A549 (cell line): ENCODE measurements around the gene ARTN. TPM values are rescaled to one million over a fixed set of nuclear protein-coding genes. Genes with fewer than 3 reads are reported as not detected.

ENCODE experiments used
- ATAC-seq, 2 experiments: fragments of 200-7000 bp in 1 of 2; fragments of >200 bp in 1 of 2; cut with Nextera tagmentation in 1 of 2; cut with Tn5 transposase in 1 of 2; 3 replicates each; pipeline versions ENCODE4 v1.8.0 to v1.9.1; 2018 to 2020; ENCODE audit warnings: mild to moderate bottlenecking in 1 of 2, moderate library complexity in 1 of 2
- CTCF ChIA-PET: fragments of 300-600 bp; sonication (Branson Sonifier 250); formaldehyde crosslinking; extraction: SDS; loops from one replicate; lab custom pipeline; 2021; ENCODE audit warnings: antibody characterized with exemption, inconsistent platforms; lab: Yijun Ruan, JAX
- POLR2A ChIA-PET: fragments of 350-600 bp; formaldehyde crosslinking; extraction: SDS; loops from one replicate; lab custom pipeline; 2021; ENCODE audit warnings: antibody characterized with exemption, inconsistent platforms; lab: Yijun Ruan, JAX
- DNase-seq, 2 experiments: peaks; one replicate each; pipeline versions ENCODE4 v3.0.0 to v3.0.0-alpha.2; 2011 to 2016; ENCODE audit warnings: low read depth in 1 of 2, low spot score in 1 of 2
- FAIRE-seq: peaks from 2 replicates; lab custom pipeline; 2011; peaks lifted over from hg19 to GRCh38; lab: Jason Lieb, UNC
- H3K27ac ChIP-seq, 2 experiments: fragments of >200 bp; sonication (Bioruptor Twin); formaldehyde crosslinking; 3 replicates each; pipeline ENCODE4 v1.5.1; 2016 to 2017
- H3K4me1 ChIP-seq: fragments of >200 bp; sonication (Bioruptor Twin); formaldehyde crosslinking; 3 replicates; pipeline ENCODE4 v1.6.1; 2016
- H3K4me2 ChIP-seq: fragments of >200 bp; sonication (Bioruptor Twin); formaldehyde crosslinking; 3 replicates; pipeline ENCODE4 v1.6.1; 2016
- H3K4me3 ChIP-seq: fragments of >200 bp; sonication (Bioruptor Twin); formaldehyde crosslinking; 3 replicates; pipeline ENCODE4 v1.5.1; 2016
- H3K9me3 ChIP-seq: fragments of >200 bp; sonication (Bioruptor Twin); formaldehyde crosslinking; 3 replicates; pipeline ENCODE4 v1.6.1; 2016
- ATOH8 ChIP-seq: fragments of 250-450 bp; sonication (Bioruptor Pico); IDR thresholded peaks from 2 replicates; pipeline ENCODE4 v1.5.0; 2020; ENCODE audit warnings: low read depth, mild to moderate bottlenecking, moderate library complexity
- BCL3 ChIP-seq: fragments of >200 bp; sonication (Bioruptor Twin); formaldehyde crosslinking; IDR thresholded peaks from 3 replicates; pipeline ENCODE4 v1.6.1; 2016
- BHLHE40 ChIP-seq: IDR thresholded peaks from 2 replicates; pipeline ENCODE4 v1.6.1; 2012; ENCODE audit warnings: low read depth, low read length, inconsistent platforms
- CBX8 ChIP-seq: fragments of 200-600 bp; sonication (generic); IDR thresholded peaks from 2 replicates; pipeline ENCODE4 v1.6.1; 2016
- CEBPB ChIP-seq, 2 experiments: fragments of >200 bp in 1 of 2; sonication (Bioruptor Twin) in 1 of 2; formaldehyde crosslinking in 1 of 2; IDR thresholded peaks; 2 replicates each; pipeline ENCODE4 v1.6.1; 2012 to 2016
- EHF ChIP-seq: fragments of 250-450 bp; sonication (Bioruptor Pico); IDR thresholded peaks from 2 replicates; pipeline ENCODE4 v1.5.0; 2020; ENCODE audit warnings: mild to moderate bottlenecking
- EHMT2 ChIP-seq: fragments of 200-600 bp; sonication (generic); IDR thresholded peaks from 2 replicates; pipeline ENCODE4 v1.6.1; 2016; ENCODE audit warnings: antibody characterized with exemption, low read depth, mild to moderate bottlenecking, moderate library complexity
- EP300 ChIP-seq, 2 experiments: fragments of >200 bp; sonication (Bioruptor Twin); formaldehyde crosslinking; IDR thresholded peaks; 2 replicates in 1 of 2; 3 replicates in 1 of 2; pipeline ENCODE4 v1.6.1; 2016 to 2017
- ESRRA ChIP-seq: fragments of 150-350 bp; IDR thresholded peaks from 2 replicates; pipeline ENCODE4 v1.6.1; 2014; ENCODE audit warnings: mild to moderate bottlenecking, low read length, borderline replicate concordance
- FOSB ChIP-seq: fragments of 250-450 bp; sonication (Bioruptor Pico); IDR thresholded peaks from 2 replicates; pipeline ENCODE4 v1.5.0; 2020; ENCODE audit warnings: mild to moderate bottlenecking, moderate library complexity
- FOXS1 ChIP-seq: fragments of 250-450 bp; sonication (Bioruptor Pico); IDR thresholded peaks from 2 replicates; pipeline ENCODE4 v1.5.0; 2020; ENCODE audit warnings: mild to moderate bottlenecking, moderate library complexity
- GATA3 ChIP-seq: IDR thresholded peaks from 2 replicates; pipeline ENCODE4 v1.6.1; 2012; ENCODE audit warnings: borderline replicate concordance
- HES2 ChIP-seq: fragments of >200 bp; sonication (Bioruptor Twin); formaldehyde crosslinking; IDR thresholded peaks from 2 replicates; pipeline ENCODE4 v1.6.1; 2016
- HOXA7 ChIP-seq: fragments of 250-450 bp; sonication (Bioruptor Pico); IDR thresholded peaks from 2 replicates; pipeline ENCODE4 v1.5.0; 2020; ENCODE audit warnings: mild to moderate bottlenecking, moderate library complexity
- HOXB5 ChIP-seq: fragments of 250-450 bp; sonication (Bioruptor Pico); IDR thresholded peaks from 2 replicates; pipeline ENCODE4 v1.5.0; 2020; ENCODE audit warnings: mild to moderate bottlenecking, moderate library complexity
- JUNB ChIP-seq: fragments of >200 bp; sonication (Bioruptor Twin); formaldehyde crosslinking; IDR thresholded peaks from 2 replicates; pipeline ENCODE4 v1.6.1; 2016
- MAX ChIP-seq: IDR thresholded peaks from 2 replicates; pipeline ENCODE4 v1.6.1; 2012
- MAZ ChIP-seq: fragments of 150-350 bp; IDR thresholded peaks from 2 replicates; pipeline ENCODE4 v1.6.1; 2014; ENCODE audit warnings: antibody characterized with exemption, low read depth, low read length, borderline replicate concordance
- MYC ChIP-seq: IDR thresholded peaks from 2 replicates; pipeline ENCODE4 v1.6.1; 2012; ENCODE audit warnings: mild to moderate bottlenecking, inconsistent platforms, low read length, improper control_type of control experiment, borderline replicate concordance
- NPAS2 ChIP-seq: fragments of 250-450 bp; sonication (Bioruptor Pico); IDR thresholded peaks from 2 replicates; pipeline ENCODE4 v1.8.0; 2022; ENCODE audit warnings: mild to moderate bottlenecking, moderate library complexity, borderline replicate concordance
- NR3C1 ChIP-seq: fragments of >200 bp; sonication (Bioruptor Twin); formaldehyde crosslinking; IDR thresholded peaks from 3 replicates; pipeline ENCODE4 v1.6.1; 2017
- RARB ChIP-seq: fragments of 250-450 bp; sonication (Bioruptor Pico); IDR thresholded peaks from 2 replicates; pipeline ENCODE4 v1.8.0; 2021; ENCODE audit warnings: mild to moderate bottlenecking, moderate library complexity
- REST ChIP-seq: fragments of 200-600 bp; sonication (generic); IDR thresholded peaks from 2 replicates; pipeline ENCODE4 v1.6.1; 2016; ENCODE audit warnings: antibody characterized with exemption, mild to moderate bottlenecking, moderate library complexity
- RNF2 ChIP-seq: fragments of 200-600 bp; sonication (generic); IDR thresholded peaks from 2 replicates; pipeline ENCODE4 v1.6.1; 2016; ENCODE audit warnings: low read depth, mild to moderate bottlenecking, antibody characterized with exemption, moderate library complexity, borderline replicate concordance
- SMC3 ChIP-seq: fragments of >200 bp; sonication (Bioruptor Twin); formaldehyde crosslinking; IDR thresholded peaks from 3 replicates; pipeline ENCODE4 v1.6.1; 2018; ENCODE audit warnings: inconsistent platforms
- SREBF2 ChIP-seq: fragments of 450-650 bp; IDR thresholded peaks from 2 replicates; pipeline ENCODE4 v1.6.1; 2014; ENCODE audit warnings: mild to moderate bottlenecking, moderate library complexity
- TFCP2L1 ChIP-seq: fragments of 250-450 bp; sonication (Bioruptor Pico); IDR thresholded peaks from 2 replicates; pipeline ENCODE4 v1.5.0; 2021; ENCODE audit warnings: mild to moderate bottlenecking
- TP53 ChIP-seq: fragments of 250-450 bp; sonication (Bioruptor Pico); IDR thresholded peaks from 2 replicates; pipeline ENCODE4 v1.5.0; 2021; ENCODE audit warnings: mild to moderate bottlenecking, moderate library complexity
- USF2 ChIP-seq: fragments of 450-650 bp; IDR thresholded peaks from 2 replicates; pipeline ENCODE4 v1.6.1; 2014; ENCODE audit warnings: antibody characterized with exemption
- ZC3H11A ChIP-seq: fragments of 450-650 bp; IDR thresholded peaks from 2 replicates; pipeline ENCODE4 v1.6.1; 2014; ENCODE audit warnings: antibody characterized with exemption, mild to moderate bottlenecking
- ZSCAN20 ChIP-seq: fragments of 250-450 bp; sonication (Bioruptor Pico); IDR thresholded peaks from 2 replicates; pipeline ENCODE4 v1.8.0; 2022; ENCODE audit warnings: mild to moderate bottlenecking, moderate library complexity
- WGBS: methylation state at CpG from one replicate; pipeline ENCODE4 v1.1.6; 2017; ENCODE audit errors: missing lambda C conversion rate; 5-methylcytosine and 5-hydroxymethylcytosine counted together
- polyA plus RNA-seq, 4 experiments: library from polyadenylated mRNA; depleted of rRNA in 3 of 4; stranded (reverse); fragments of >200 nt; fragmentation: RNase III in 1 of 4; extraction: RNeasy Plus Mini Kit Qiagen cat#74134 plus additional on column Dnase treatment in 1 of 4; gene quantifications; 2 replicates in 3 of 4; 3 replicates in 1 of 4; pipeline ENCODE4 v1.2.3, GENCODE V29; 2011 to 2017

ARTN gene
- polyA plus RNA-seq, 2 of the 4 experiments (the other 2 are of a cell fraction): 0.21 to 0.53 TPM

GRCh38 chr1:43931711-43932660 lies 1.6 kb upstream of the ARTN start:
- H3K9me3 ChIP-seq: no peaks in the 10 kb centered on the region
- H3K4me2 ChIP-seq: no peak overlapping the region
- no peak for ATAC-seq
- no peak for TF ChIP-seq BCL3
- no peak for TF ChIP-seq GATA3
- TF ChIP-seq MYC: no peak
- no peak for TF ChIP-seq CBX8
- TF ChIP-seq SMC3: no peak
- no peak for TF ChIP-seq MAX
- TF ChIP-seq TP53 (CRISPR knock-in tag): no peak
- TF ChIP-seq EHF: no peak
- TF ChIP-seq RNF2: no peak
- no peak for TF ChIP-seq FOXS1 (CRISPR knock-in tag)
- TF ChIP-seq JUNB: no peak
- TF ChIP-seq TFCP2L1: no peak
- TF ChIP-seq BHLHE40: no peak
- TF ChIP-seq NPAS2 (CRISPR knock-in tag): no peak
- no peak for TF ChIP-seq HOXB5 (CRISPR knock-in tag)
- TF ChIP-seq REST: no peak
- POLR2A ChIA-PET: no interaction called here
- H3K4me1 ChIP-seq: peaks cover 51% of the 10 kb centered on the region
- FAIRE-seq: no peak
- 86% methylated on average over 11 of the region's 13 CpGs for WGBS
- no peak overlapping the region for H3K4me3 ChIP-seq
- H3K27ac ChIP-seq: peak overlapping the region in 1 of 2 experiments; percentile 92; a peak in 3 of 6 replicates
- CTCF ChIA-PET: interaction anchor here (0.6 to 16.9 kb wide), 3 partner anchors 34 to 167 kb away, joined by 4 to 243 read pairs (median 4); no protein-coding TSS in a partner anchor
- DNase-seq: no peak

- ATAC-seq (no peak), DNase-seq (no peak), FAIRE-seq (no peak)
- 87% methylated on average over 7 of the region's 8 CpGs for WGBS
- H3K4me1 ChIP-seq: peaks cover 60% of the 10 kb centered on the region
- H3K4me3 ChIP-seq: no peak overlapping the region
- H3K27ac ChIP-seq: peak overlapping the region; percentile 17 to 92; a peak in 3 of 6 replicates
- H3K9me3 ChIP-seq: no peaks in the 10 kb centered on the region
- no peak overlapping the region for H3K4me2 ChIP-seq
- POLR2A ChIA-PET: no interaction called here
- CTCF ChIA-PET: interaction anchor here (1.4 to 16.9 kb wide), 4 partner anchors 11 to 168 kb away, joined by 4 to 243 read pairs (median 28); no protein-coding TSS in a partner anchor
- no peak for TF ChIP-seq ATOH8 (CRISPR knock-in tag)
- no peak for TF ChIP-seq EHMT2
- TF ChIP-seq EP300 (IDR thresholded peaks at IDR 0.05): no peak
- no peak for TF ChIP-seq ZC3H11A
- TF ChIP-seq MAZ: no peak
- TF ChIP-seq NPAS2 (CRISPR knock-in tag): no peak
- no peak for TF ChIP-seq USF2
- no peak for TF ChIP-seq NR3C1
- TF ChIP-seq CBX8: no peak
- TF ChIP-seq HOXA7 (CRISPR knock-in tag): no peak
- TF ChIP-seq FOSB: no peak
- TF ChIP-seq CEBPB (IDR thresholded peaks at IDR 0.05): no peak
- no peak for TF ChIP-seq HES2
- no peak for TF ChIP-seq ZSCAN20 (CRISPR knock-in tag)
- TF ChIP-seq RARB: no peak
- TF ChIP-seq SREBF2: no peak
- TF ChIP-seq ESRRA: no peak
Observed at GRCh38 chr1:43932786-43933385, 715 bp upstream of the ARTN start.
